GM08714 (cell line): ENCODE data around the gene INCENP.

Experiments
- H3K4me3 ChIP-seq: fragments of 200-500 bp; sonication (Bioruptor generic); 2 replicates; pipeline ENCODE4 v1.5.1; 2014; ENCODE audit warnings: mild to moderate bottlenecking, low read length, inconsistent platforms
- ZNF274 ChIP-seq: IDR thresholded peaks from 2 replicates; pipeline ENCODE4 v1.6.1; 2012; ENCODE audit warnings: mild to moderate bottlenecking, low read depth, low read length

The INCENP gene

DNA sequence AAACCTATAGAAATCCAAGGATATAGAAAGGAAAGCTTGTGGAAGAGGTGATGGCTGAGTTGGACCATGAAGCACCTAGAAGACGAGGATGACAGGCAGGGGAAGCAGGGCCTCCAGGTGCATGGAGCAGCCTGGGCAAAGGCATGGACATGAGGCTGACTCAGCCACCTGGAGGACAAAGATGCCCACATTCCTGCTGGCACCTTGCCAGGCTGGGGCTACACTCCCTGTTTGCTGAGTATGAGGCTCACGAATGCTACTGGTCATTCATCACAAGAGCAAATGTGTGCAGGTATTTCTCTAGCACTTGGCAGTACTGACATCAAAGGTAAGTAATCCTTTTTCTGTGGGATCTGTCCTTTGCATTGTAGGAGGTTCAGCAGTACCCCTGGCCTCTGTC, 77.6 kb downstream of the INCENP start:
- no peak overlapping the region for H3K4me3 ChIP-seq
- no peak for TF ChIP-seq ZNF274
